Esophagus muscularis mucosa (tissue), 4 donors: ENCODE data around the gene BTD.

ENCODE experiments used
- CTCF ChIP-seq, 3 experiments: fragments of 200-600 bp in 2 of 3; fragments of 450-650 bp in 1 of 3; sonication (generic) in 2 of 3; IDR thresholded peaks; one replicate each; pipeline ENCODE4 v1.5.1; 2017 to 2019; ENCODE audit warnings: antibody characterized with exemption in 3 of 3, mild to moderate bottlenecking in 2 of 3, moderate library complexity in 1 of 3
- EP300 ChIP-seq: sonication (generic); formaldehyde crosslinking; IDR thresholded peaks from one replicate; pipeline ENCODE4 v1.6.1; 2017; ENCODE audit warnings: antibody characterized with exemption
- POLR2A ChIP-seq: fragments of 450-650 bp; IDR thresholded peaks from one replicate; pipeline ENCODE4 v1.6.1; 2017; ENCODE audit warnings: antibody characterized with exemption, moderate library complexity, mild to moderate bottlenecking, low read depth
- POLR2AphosphoS5 ChIP-seq, 2 donors: sonication (generic); formaldehyde crosslinking; IDR thresholded peaks; one replicate each; pipeline ENCODE4 v1.6.1; 2017; ENCODE audit warnings: antibody characterized with exemption in 2 of 2

DNA sequence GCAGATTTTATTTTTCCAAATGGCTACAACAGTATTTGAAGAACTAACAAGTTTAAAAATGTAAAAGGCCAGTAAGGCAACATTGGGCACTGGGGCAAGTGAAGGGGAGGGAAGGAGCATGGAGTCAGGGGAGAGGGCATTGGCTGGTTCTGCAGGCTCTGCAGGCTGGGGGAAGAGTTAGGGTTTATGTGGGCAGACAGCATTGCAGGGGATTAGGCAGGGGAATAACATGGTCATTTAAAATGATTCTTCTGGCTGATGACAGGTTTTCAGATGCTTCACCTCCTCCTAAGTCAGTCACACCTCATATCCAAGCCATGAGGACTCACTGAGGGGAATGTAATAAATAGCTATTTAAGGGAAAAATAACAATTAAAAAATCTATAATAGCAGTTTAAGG lies 52.6 kb downstream of the BTD start:
- TF ChIP-seq CTCF (IDR thresholded peaks at IDR 0.05) (no peak), POLR2A (no peak), EP300 (no peak), POLR2AphosphoS5 (IDR thresholded peaks at IDR 0.05) (no peak)
